ENCODE data around the gene MYRF. TPM values are rescaled to one million over a fixed set of nuclear protein-coding genes. Genes with fewer than 3 reads are reported as not detected.

MYRF gene
- total RNA-seq, 4 donors from 2014 or later = 18.2 to 80.9 (median 49.9) TPM

GRCh38 chr11:61750631-61751273 is 1.7 kb upstream of the MYRF start:
- DNase-seq = no peak
- Histone ChIP-seq H3K27me3 (no peaks in the 10 kb centered on the region), H3K36me3 (no peaks in the 10 kb centered on the region), H3K4me1 (peaks cover 0 to 35% (median 2%) of the 10 kb centered on the region in 4 donors), H3K27ac (no peak overlapping the region), H3K9me3 (no peaks in the 10 kb centered on the region), H3K4me3 (no peak overlapping the region)
- TF ChIP-seq POLR2A (IDR thresholded peaks at IDR 0.05) (no peak), CTCF (IDR thresholded peaks at IDR 0.05) (no peak)

- DNase-seq = no peak
- no peak overlapping the region for H3K4me3 ChIP-seq
- peaks cover 0 to 40% (median 2%) of the 10 kb centered on the region in 4 donors for H3K4me1 ChIP-seq
- no peaks in the 10 kb centered on the region for H3K27me3 ChIP-seq
- TF ChIP-seq POLR2A (IDR thresholded peaks at IDR 0.05) = no peak
- TF ChIP-seq CTCF (IDR thresholded peaks at IDR 0.05) = no peak
- no peak overlapping the region for H3K27ac ChIP-seq
- no peaks in the 10 kb centered on the region for H3K36me3 ChIP-seq
- no peaks in the 10 kb centered on the region for H3K9me3 ChIP-seq
Measured at GRCh38 chr11:61751384-61751783, 1.1 kb upstream of the MYRF start.

- DNase-seq = no peak
- Histone ChIP-seq H3K4me1 (peaks cover 0 to 45% (median 2%) of the 10 kb centered on the region in 4 donors), H3K27ac (peak overlapping the region; percentile 7 to 92 (median 54)), H3K4me3 (peak overlapping the region; percentile 38 to 87 (median 65)), H3K27me3 (no peaks in the 10 kb centered on the region), H3K36me3 (no peaks in the 10 kb centered on the region), H3K9me3 (no peaks in the 10 kb centered on the region)
- TF ChIP-seq POLR2A (IDR thresholded peaks at IDR 0.05) (no peak), CTCF (IDR thresholded peaks at IDR 0.05) (no peak)
Measured at GRCh38 chr11:61752925-61753521, 587 bp downstream of the MYRF start.

- H3K9me3 ChIP-seq = no peaks in the 10 kb centered on the region
- H3K27ac ChIP-seq = peak overlapping the region in 2 of 4 donors; percentile 63 to 92
- H3K4me3 ChIP-seq = peak overlapping the region in 2 of 4 donors; percentile 87
- H3K36me3 ChIP-seq = no peaks in the 10 kb centered on the region
- H3K27me3 ChIP-seq = no peaks in the 10 kb centered on the region
- TF ChIP-seq CTCF (IDR thresholded peaks at IDR 0.05) (no peak), POLR2A (IDR thresholded peaks at IDR 0.05) (no peak)
- no peak for DNase-seq
- peaks cover 0 to 48% (median 2%) of the 10 kb centered on the region in 4 donors for H3K4me1 ChIP-seq
Measured at GRCh38 chr11:61753672-61754071, 1.2 kb downstream of the MYRF start.

- Histone ChIP-seq H3K4me1 (peaks cover 0 to 48% (median 2%) of the 10 kb centered on the region in 4 donors), H3K27me3 (no peaks in the 10 kb centered on the region), H3K27ac (peak overlapping the region in 3 of 4 donors; percentile 27 to 92 (median 63)), H3K4me3 (peak overlapping the region in 2 of 4 donors; percentile 87), H3K36me3 (no peaks in the 10 kb centered on the region), H3K9me3 (no peaks in the 10 kb centered on the region)
- TF ChIP-seq CTCF (IDR thresholded peaks at IDR 0.05) (no peak), POLR2A (IDR thresholded peaks at IDR 0.05) (peak in 1 of 2 donors; percentile 42)
- DNase-seq = peak in 1 of 3 donors; percentile 58
Measured at GRCh38 chr11:61754534-61755482, 2.4 kb downstream of the MYRF start.
